Measurements from ENCODE around the gene ARID4B.

The ARID4B gene

DNA sequence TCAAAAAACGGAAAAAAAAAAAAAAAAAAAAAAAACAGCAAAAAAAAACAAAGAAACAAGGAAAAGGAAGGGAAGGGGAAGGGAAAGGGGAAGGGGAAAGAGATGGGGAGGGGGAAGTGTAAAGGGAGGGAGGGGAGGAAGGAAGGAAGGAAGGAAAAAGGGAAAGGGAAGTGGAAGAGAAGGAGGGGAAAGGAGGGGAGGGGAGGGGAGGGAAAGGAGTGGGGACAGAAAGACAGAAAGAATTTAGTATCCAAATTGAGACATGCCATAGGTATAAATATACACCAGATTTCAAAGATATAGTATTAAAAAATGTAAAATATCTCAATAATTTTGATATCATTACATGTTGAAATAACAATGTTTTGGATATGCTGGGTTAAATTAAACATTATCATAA, 25.8 kb downstream of the ARID4B start:
- Histone ChIP-seq H3K27ac (replicated peaks) (no peak overlapping the region), H3K4me3 (replicated peaks; ENCODE audit: insufficient read depth, low read length) (no peak overlapping the region), H3K27me3 (ENCODE audit: insufficient read depth, poor library complexity, severe bottlenecking) (no peaks in the 10 kb centered on the region)
- no peak for TF ChIP-seq POLR2AphosphoS5 (IDR thresholded peaks at IDR 0.05; ENCODE audit: low read depth)
- TF ChIP-seq, protein P1, sequence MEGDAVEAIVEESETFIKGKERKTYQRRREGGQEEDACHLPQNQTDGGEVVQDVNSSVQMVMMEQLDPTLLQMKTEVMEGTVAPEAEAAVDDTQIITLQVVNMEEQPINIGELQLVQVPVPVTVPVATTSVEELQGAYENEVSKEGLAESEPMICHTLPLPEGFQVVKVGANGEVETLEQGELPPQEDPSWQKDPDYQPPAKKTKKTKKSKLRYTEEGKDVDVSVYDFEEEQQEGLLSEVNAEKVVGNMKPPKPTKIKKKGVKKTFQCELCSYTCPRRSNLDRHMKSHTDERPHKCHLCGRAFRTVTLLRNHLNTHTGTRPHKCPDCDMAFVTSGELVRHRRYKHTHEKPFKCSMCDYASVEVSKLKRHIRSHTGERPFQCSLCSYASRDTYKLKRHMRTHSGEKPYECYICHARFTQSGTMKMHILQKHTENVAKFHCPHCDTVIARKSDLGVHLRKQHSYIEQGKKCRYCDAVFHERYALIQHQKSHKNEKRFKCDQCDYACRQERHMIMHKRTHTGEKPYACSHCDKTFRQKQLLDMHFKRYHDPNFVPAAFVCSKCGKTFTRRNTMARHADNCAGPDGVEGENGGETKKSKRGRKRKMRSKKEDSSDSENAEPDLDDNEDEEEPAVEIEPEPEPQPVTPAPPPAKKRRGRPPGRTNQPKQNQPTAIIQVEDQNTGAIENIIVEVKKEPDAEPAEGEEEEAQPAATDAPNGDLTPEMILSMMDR (IDR thresholded peaks at IDR 0.05; ENCODE audit: insufficient read depth, low read length) = no peak
- no peak for TF ChIP-seq SPI1 (IDR thresholded peaks at IDR 0.05; ENCODE audit: borderline replicate concordance, low read depth)
- TF ChIP-seq GABPA (IDR thresholded peaks at IDR 0.05; ENCODE audit: low read depth) = no peak
- no peak for DNase-seq (ENCODE audit: low read depth in 1 of 2, low spot score in 1 of 2)

DNA sequence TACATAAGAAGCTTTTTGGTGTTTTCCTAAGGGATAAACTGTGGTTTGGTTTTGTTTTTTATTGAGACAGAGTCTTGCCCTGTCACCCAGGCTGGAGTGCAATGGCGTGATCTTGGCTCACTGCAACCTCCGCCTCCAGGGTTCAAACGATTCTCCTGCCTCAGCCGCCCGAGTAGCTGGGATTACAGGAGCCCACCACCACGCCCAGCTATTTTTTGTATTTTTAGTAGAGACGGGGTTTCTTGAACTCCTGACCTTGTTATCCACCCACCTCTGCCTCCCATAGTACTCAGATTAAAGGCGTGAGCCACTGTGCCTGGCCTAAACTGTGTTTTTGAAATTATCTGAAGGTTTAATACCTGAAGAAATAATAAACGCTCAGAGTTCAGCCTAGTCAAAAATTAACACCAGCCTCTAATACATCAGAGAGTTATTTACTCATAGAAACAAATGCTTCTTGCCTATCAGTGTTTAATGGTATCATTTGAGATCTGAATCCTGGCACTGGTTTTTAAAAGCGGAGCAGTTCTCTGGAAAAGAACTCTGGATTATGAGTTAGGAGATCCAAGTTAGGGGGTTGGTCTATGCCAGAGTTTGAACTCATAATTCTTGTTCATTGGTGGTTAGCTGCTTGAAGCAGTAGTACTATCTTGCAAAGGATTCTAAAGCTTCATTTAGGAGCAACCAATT, 28.7 kb downstream of the ARID4B start:
- TF ChIP-seq POLR2AphosphoS5 (IDR thresholded peaks at IDR 0.05; ENCODE audit: low read depth) (no peak), GABPA (IDR thresholded peaks at IDR 0.05; ENCODE audit: low read depth) (no peak), SPI1 (IDR thresholded peaks at IDR 0.05; ENCODE audit: borderline replicate concordance, low read depth) (no peak)
- TF ChIP-seq, protein P2, sequence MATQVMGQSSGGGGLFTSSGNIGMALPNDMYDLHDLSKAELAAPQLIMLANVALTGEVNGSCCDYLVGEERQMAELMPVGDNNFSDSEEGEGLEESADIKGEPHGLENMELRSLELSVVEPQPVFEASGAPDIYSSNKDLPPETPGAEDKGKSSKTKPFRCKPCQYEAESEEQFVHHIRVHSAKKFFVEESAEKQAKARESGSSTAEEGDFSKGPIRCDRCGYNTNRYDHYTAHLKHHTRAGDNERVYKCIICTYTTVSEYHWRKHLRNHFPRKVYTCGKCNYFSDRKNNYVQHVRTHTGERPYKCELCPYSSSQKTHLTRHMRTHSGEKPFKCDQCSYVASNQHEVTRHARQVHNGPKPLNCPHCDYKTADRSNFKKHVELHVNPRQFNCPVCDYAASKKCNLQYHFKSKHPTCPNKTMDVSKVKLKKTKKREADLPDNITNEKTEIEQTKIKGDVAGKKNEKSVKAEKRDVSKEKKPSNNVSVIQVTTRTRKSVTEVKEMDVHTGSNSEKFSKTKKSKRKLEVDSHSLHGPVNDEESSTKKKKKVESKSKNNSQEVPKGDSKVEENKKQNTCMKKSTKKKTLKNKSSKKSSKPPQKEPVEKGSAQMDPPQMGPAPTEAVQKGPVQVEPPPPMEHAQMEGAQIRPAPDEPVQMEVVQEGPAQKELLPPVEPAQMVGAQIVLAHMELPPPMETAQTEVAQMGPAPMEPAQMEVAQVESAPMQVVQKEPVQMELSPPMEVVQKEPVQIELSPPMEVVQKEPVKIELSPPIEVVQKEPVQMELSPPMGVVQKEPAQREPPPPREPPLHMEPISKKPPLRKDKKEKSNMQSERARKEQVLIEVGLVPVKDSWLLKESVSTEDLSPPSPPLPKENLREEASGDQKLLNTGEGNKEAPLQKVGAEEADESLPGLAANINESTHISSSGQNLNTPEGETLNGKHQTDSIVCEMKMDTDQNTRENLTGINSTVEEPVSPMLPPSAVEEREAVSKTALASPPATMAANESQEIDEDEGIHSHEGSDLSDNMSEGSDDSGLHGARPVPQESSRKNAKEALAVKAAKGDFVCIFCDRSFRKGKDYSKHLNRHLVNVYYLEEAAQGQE (IDR thresholded peaks at IDR 0.05; ENCODE audit: insufficient replicate concordance, low read depth) = no peak
- TF ChIP-seq, protein P1 (IDR thresholded peaks at IDR 0.05; ENCODE audit: insufficient read depth, low read length) = no peak
- Histone ChIP-seq H3K27ac (replicated peaks) (no peak overlapping the region), H3K4me3 (replicated peaks; ENCODE audit: insufficient read depth, low read length) (no peak overlapping the region), H3K27me3 (ENCODE audit: insufficient read depth, poor library complexity, severe bottlenecking) (no peaks in the 10 kb centered on the region)
- DNase-seq (ENCODE audit: low read depth in 1 of 2, low spot score in 1 of 2) = no peak

DNA sequence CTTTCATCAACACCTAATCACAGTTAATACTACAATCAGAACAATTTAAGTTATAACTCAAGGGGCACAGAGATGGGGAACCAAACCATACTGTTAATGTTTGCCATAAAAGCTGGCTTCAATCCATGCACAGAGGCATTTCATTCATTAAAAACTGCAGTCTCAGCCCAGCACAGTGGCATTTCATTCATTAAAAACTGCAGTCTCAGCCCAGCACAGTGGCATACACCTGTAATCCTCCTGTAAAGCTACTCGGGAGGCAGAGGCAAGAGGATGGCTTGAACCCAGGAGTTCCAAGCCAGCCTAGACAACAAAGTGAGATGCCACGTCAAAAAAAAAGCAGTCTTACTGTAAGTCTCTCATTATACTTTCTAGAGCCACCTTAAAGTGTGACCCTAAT, 29.2 kb downstream of the ARID4B start:
- DNase-seq (ENCODE audit: low read depth in 1 of 2, low spot score in 1 of 2) = no peak
- TF ChIP-seq GABPA (IDR thresholded peaks at IDR 0.05; ENCODE audit: low read depth) (no peak), SPI1 (IDR thresholded peaks at IDR 0.05; ENCODE audit: borderline replicate concordance, low read depth) (no peak), POLR2AphosphoS5 (IDR thresholded peaks at IDR 0.05; ENCODE audit: low read depth) (no peak)
- TF ChIP-seq, protein P1 (IDR thresholded peaks at IDR 0.05; ENCODE audit: insufficient read depth, low read length) = no peak
- TF ChIP-seq, protein P2 (IDR thresholded peaks at IDR 0.05; ENCODE audit: insufficient replicate concordance, low read depth) = no peak
- H3K4me3 ChIP-seq (replicated peaks; ENCODE audit: insufficient read depth, low read length) = no peak overlapping the region
- no peak overlapping the region for H3K27ac ChIP-seq (replicated peaks)
- H3K27me3 ChIP-seq (ENCODE audit: insufficient read depth, poor library complexity, severe bottlenecking) = no peaks in the 10 kb centered on the region

DNA sequence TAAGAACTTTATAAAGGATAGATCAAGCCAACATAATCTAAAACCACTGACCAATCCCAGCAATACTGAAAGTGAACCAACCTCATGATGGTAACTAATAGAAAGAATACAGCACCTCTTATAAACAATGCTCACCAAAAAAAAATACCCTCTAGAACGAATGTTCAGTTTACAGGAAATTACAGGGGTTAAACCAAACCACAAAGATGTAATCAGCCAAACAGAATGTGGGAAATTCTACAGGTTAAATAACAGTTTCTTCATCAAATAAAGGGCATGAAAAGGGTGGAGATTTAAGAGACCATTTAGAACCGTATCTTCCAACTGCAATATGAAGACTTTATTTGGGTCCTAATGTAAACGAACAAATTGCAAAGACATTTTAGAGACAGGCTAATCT, 30.4 kb downstream of the ARID4B start:
- TF ChIP-seq POLR2AphosphoS5 (IDR thresholded peaks at IDR 0.05; ENCODE audit: low read depth) (no peak), GABPA (IDR thresholded peaks at IDR 0.05; ENCODE audit: low read depth) (no peak)
- TF ChIP-seq, protein P2 (IDR thresholded peaks at IDR 0.05; ENCODE audit: insufficient replicate concordance, low read depth) = no peak
- TF ChIP-seq, protein P1 (IDR thresholded peaks at IDR 0.05; ENCODE audit: insufficient read depth, low read length) = no peak
- H3K4me3 ChIP-seq (replicated peaks; ENCODE audit: insufficient read depth, low read length) = no peak overlapping the region
- H3K27ac ChIP-seq (replicated peaks) = no peak overlapping the region
- no peak for DNase-seq (ENCODE audit: low read depth in 1 of 2, low spot score in 1 of 2)
- no peaks in the 10 kb centered on the region for H3K27me3 ChIP-seq (ENCODE audit: insufficient read depth, poor library complexity, severe bottlenecking)
